Brain microvascular endothelial cell (primary cell): ENCODE measurements around the gene KCNK5.

Experiments used
- DNase-seq: peaks from one replicate; pipeline ENCODE4 v3.0.0-alpha.2; 2020
- H3K27ac ChIP-seq: fragments of 250-450 bp; sonication (Bioruptor Pico); 2 replicates; pipeline ENCODE4 v1.5.1; 2020; ENCODE audit warnings: mild to moderate bottlenecking, moderate library complexity
- H3K27me3 ChIP-seq: fragments of 250-450 bp; sonication (Bioruptor Pico); replicated peaks from 2 replicates; pipeline ENCODE4 v1.5.1; 2020; ENCODE audit warnings: mild to moderate bottlenecking
- H3K36me3 ChIP-seq: fragments of 250-450 bp; sonication (Bioruptor Pico); replicated peaks from 2 replicates; pipeline ENCODE4 v1.5.1; 2020; ENCODE audit warnings: mild to moderate bottlenecking
- H3K4me3 ChIP-seq: 2 replicates; pipeline ENCODE4 v1.5.1; 2011; ENCODE audit warnings: low read depth, mild to moderate bottlenecking, control low read depth, low read length, moderate library complexity
- CTCF ChIP-seq: IDR thresholded peaks from 2 replicates; pipeline ENCODE4 v1.5.1; 2011; ENCODE audit warnings: low read depth, mild to moderate bottlenecking, moderate library complexity, low read length, control low read depth, inconsistent platforms; ENCODE audit errors: missing control alignments
- in situ Hi-C: cut with HindIII; loops from 2 replicates; pipeline ENCODE4 v1.10.0; 2017; ENCODE audit warnings: low sequenced_read_pairs, low pct_ligation_motif_present

The KCNK5 gene

GRCh38 chr6:39189915-39190544 is 39.2 kb downstream of the KCNK5 start:
- H3K27me3 ChIP-seq = no peaks in the 10 kb centered on the region
- H3K4me3 ChIP-seq = no peak overlapping the region
- in situ Hi-C loops = no loop called here
- TF ChIP-seq CTCF = peak; percentile 66
- DNase-seq = peak; percentile 12
- no peak overlapping the region for H3K27ac ChIP-seq
- H3K36me3 ChIP-seq = no peaks in the 10 kb centered on the region

GRCh38 chr6:39189131-39189530 is 40.1 kb downstream of the KCNK5 start:
- Histone ChIP-seq H3K4me3 (no peak overlapping the region), H3K27ac (no peak overlapping the region), H3K36me3 (no peaks in the 10 kb centered on the region), H3K27me3 (no peaks in the 10 kb centered on the region)
- no peak for TF ChIP-seq CTCF
- DNase-seq = no peak
- in situ Hi-C loops = no loop called here

GRCh38 chr6:39188571-39188970 is 40.7 kb downstream of the KCNK5 start:
- in situ Hi-C loops = no loop called here
- DNase-seq = no peak
- no peak overlapping the region for H3K4me3 ChIP-seq
- H3K36me3 ChIP-seq = no peaks in the 10 kb centered on the region
- no peak overlapping the region for H3K27ac ChIP-seq
- TF ChIP-seq CTCF = no peak
- no peaks in the 10 kb centered on the region for H3K27me3 ChIP-seq

- no peak for TF ChIP-seq CTCF
- no peak for DNase-seq
- in situ Hi-C loops = no loop called here
- no peaks in the 10 kb centered on the region for H3K27me3 ChIP-seq
- no peak overlapping the region for H3K4me3 ChIP-seq
- H3K27ac ChIP-seq = no peak overlapping the region
- no peaks in the 10 kb centered on the region for H3K36me3 ChIP-seq
Observed at GRCh38 chr6:39188098-39188450, 41.2 kb downstream of the KCNK5 start.

- no peaks in the 10 kb centered on the region for H3K36me3 ChIP-seq
- in situ Hi-C loops = no loop called here
- no peak overlapping the region for H3K27ac ChIP-seq
- DNase-seq = no peak
- TF ChIP-seq CTCF = no peak
- no peaks in the 10 kb centered on the region for H3K27me3 ChIP-seq
- no peak overlapping the region for H3K4me3 ChIP-seq
Observed at GRCh38 chr6:39184906-39185580, 44.2 kb downstream of the KCNK5 start.

GRCh38 chr6:39182604-39183003 is 46.7 kb downstream of the KCNK5 start:
- Histone ChIP-seq H3K27ac (no peak overlapping the region), H3K27me3 (no peaks in the 10 kb centered on the region), H3K4me3 (no peak overlapping the region), H3K36me3 (no peaks in the 10 kb centered on the region)
- no peak for TF ChIP-seq CTCF
- in situ Hi-C loops = no loop called here
- DNase-seq = no peak
